ENCODE results near the gene MTHFD2. TPM values are rescaled to one million over a fixed set of nuclear protein-coding genes. Genes with fewer than 3 reads are reported as not detected.
"Not testable (repeated sequence)": the region's sequence is repeated elsewhere in the genome, so short reads cannot be mapped to it uniquely, and the experiment has no call there.

The MTHFD2 gene
- total RNA-seq, 2 experiments from 2014 or later: 129 to 130 TPM

- ChIA-PET POLR2A (no interaction called here), CTCF (no interaction called here)
Observed at GRCh38 chr2:74221604-74222299, 23.3 kb downstream of the MTHFD2 start.

GRCh38 chr2:74222300-74222650, 23.9 kb downstream of the MTHFD2 start:
- DNase-seq: no peak
- ChIA-PET POLR2A (no interaction called here), CTCF (no interaction called here)
- H3K36me3 Mint-ChIP-seq (ENCODE audit: low read depth): peaks cover 12% of the 10 kb centered on the region
- no peak overlapping the region for H3K4me3 Mint-ChIP-seq
- peaks cover 3% of the 10 kb centered on the region for H3K4me1 Mint-ChIP-seq
- no peaks in the 10 kb centered on the region for H3K27me3 Mint-ChIP-seq
- H3K9me3 Mint-ChIP-seq: no peaks in the 10 kb centered on the region
- no peak overlapping the region for H3K27ac Mint-ChIP-seq

More at GRCh38 chr2:74221604-74222299, 23.3 kb downstream of the MTHFD2 start:
- DNase-seq: no peak
- H3K36me3 Mint-ChIP-seq (ENCODE audit: low read depth): peaks cover 16% of the 10 kb centered on the region
- H3K27me3 Mint-ChIP-seq: no peaks in the 10 kb centered on the region
- peaks cover 3% of the 10 kb centered on the region for H3K4me1 Mint-ChIP-seq
- H3K27ac Mint-ChIP-seq: no peak overlapping the region
- H3K4me3 Mint-ChIP-seq: no peak overlapping the region
- H3K9me3 Mint-ChIP-seq: no peaks in the 10 kb centered on the region

GRCh38 chr2:74223941-74224770, 25.7 kb downstream of the MTHFD2 start:
- POLR2A ChIA-PET: no interaction called here

GRCh38 chr2:74225698-74226459, 27.5 kb downstream of the MTHFD2 start:
- H3K4me1 Mint-ChIP-seq: peaks cover 3% of the 10 kb centered on the region
- CTCF ChIA-PET: interaction anchor here (0.6 kb wide), 1 partner anchor 84 kb away, joined by 3 read pairs; no protein-coding TSS in a partner anchor
- H3K9me3 Mint-ChIP-seq: no peaks in the 10 kb centered on the region

More at GRCh38 chr2:74223941-74224770, 25.7 kb downstream of the MTHFD2 start:
- Mint-ChIP-seq H3K36me3 (ENCODE audit: low read depth) (peaks cover 9% of the 10 kb centered on the region), H3K27ac (no peak overlapping the region), H3K27me3 (no peaks in the 10 kb centered on the region), H3K9me3 (no peaks in the 10 kb centered on the region), H3K4me1 (peaks cover 3% of the 10 kb centered on the region), H3K4me3 (no peak overlapping the region)
- DNase-seq: no peak
- CTCF ChIA-PET: interaction anchor here (1.1 kb wide), 1 partner anchor 13 kb away, joined by 4 read pairs; no protein-coding TSS in a partner anchor

GRCh38 chr2:74226648-74227213, 28.3 kb downstream of the MTHFD2 start:
- Mint-ChIP-seq H3K27me3 (no peaks in the 10 kb centered on the region), H3K36me3 (ENCODE audit: low read depth) (no peaks in the 10 kb centered on the region), H3K9me3 (no peaks in the 10 kb centered on the region), H3K27ac (no peak overlapping the region), H3K4me1 (peaks cover 3% of the 10 kb centered on the region), H3K4me3 (no peak overlapping the region)
- CTCF ChIA-PET: interaction anchor here (1.2 to 1.7 kb wide), 2 partner anchors 13 to 15 kb away, joined by 3 to 6 read pairs; no protein-coding TSS in a partner anchor
- POLR2A ChIA-PET: no interaction called here
- no peak for DNase-seq

More at GRCh38 chr2:74225698-74226459, 27.5 kb downstream of the MTHFD2 start:
- peaks cover 6% of the 10 kb centered on the region for H3K36me3 Mint-ChIP-seq (ENCODE audit: low read depth)
- no peaks in the 10 kb centered on the region for H3K27me3 Mint-ChIP-seq
- no peak overlapping the region for H3K27ac Mint-ChIP-seq
- no peak for DNase-seq
- POLR2A ChIA-PET: no interaction called here
- H3K4me3 Mint-ChIP-seq: no peak overlapping the region

- Mint-ChIP-seq H3K36me3 (ENCODE audit: low read depth) (no peaks in the 10 kb centered on the region), H3K27me3 (no peaks in the 10 kb centered on the region), H3K4me3 (no peak overlapping the region), H3K9me3 (no peaks in the 10 kb centered on the region), H3K4me1 (peaks cover 3% of the 10 kb centered on the region), H3K27ac (no peak overlapping the region)
- no peak for DNase-seq
- CTCF ChIA-PET: interaction anchor here (1.2 to 1.7 kb wide), 4 partner anchors 12 to 22 kb away, joined by 3 to 6 read pairs (median 3); no protein-coding TSS in a partner anchor
- POLR2A ChIA-PET: no interaction called here
Observed at GRCh38 chr2:74227646-74228045, 29.2 kb downstream of the MTHFD2 start.

GRCh38 chr2:74228772-74229171, 30.4 kb downstream of the MTHFD2 start:
- ChIA-PET CTCF (interaction anchor here (0.5 to 1.3 kb wide), 3 partner anchors 13 to 205 kb away, joined by 3 read pairs; no protein-coding TSS in a partner anchor), POLR2A (no interaction called here)
- peaks cover under 1% of the 10 kb centered on the region for H3K4me1 Mint-ChIP-seq
- H3K27ac Mint-ChIP-seq: no peak overlapping the region
- no peak overlapping the region for H3K4me3 Mint-ChIP-seq
- no peaks in the 10 kb centered on the region for H3K27me3 Mint-ChIP-seq
- no peaks in the 10 kb centered on the region for H3K36me3 Mint-ChIP-seq (ENCODE audit: low read depth)
- DNase-seq: no peak
- H3K9me3 Mint-ChIP-seq: no peaks in the 10 kb centered on the region

GRCh38 chr2:74229865-74230264, 31.4 kb downstream of the MTHFD2 start:
- H3K36me3 Mint-ChIP-seq (ENCODE audit: low read depth); H3K4me1 Mint-ChIP-seq; CTCF ChIA-PET; H3K27me3 Mint-ChIP-seq; H3K4me3 Mint-ChIP-seq; DNase-seq; H3K27ac Mint-ChIP-seq; H3K9me3 Mint-ChIP-seq; POLR2A ChIA-PET: not testable (repeated sequence)

- H3K4me3 Mint-ChIP-seq: no peak overlapping the region
- no peak for DNase-seq
- H3K9me3 Mint-ChIP-seq: no peaks in the 10 kb centered on the region
- no peaks in the 10 kb centered on the region for H3K4me1 Mint-ChIP-seq
- H3K36me3 Mint-ChIP-seq (ENCODE audit: low read depth): no peaks in the 10 kb centered on the region
- H3K27ac Mint-ChIP-seq: no peak overlapping the region
- no peaks in the 10 kb centered on the region for H3K27me3 Mint-ChIP-seq
- POLR2A ChIA-PET: no interaction called here
- CTCF ChIA-PET: no interaction called here
Observed at GRCh38 chr2:74232426-74232825, 34.0 kb downstream of the MTHFD2 start.

GRCh38 chr2:74233648-74234047, 35.2 kb downstream of the MTHFD2 start:
- no peak overlapping the region for H3K4me3 Mint-ChIP-seq
- H3K4me1 Mint-ChIP-seq: no peaks in the 10 kb centered on the region
- H3K27me3 Mint-ChIP-seq: no peaks in the 10 kb centered on the region
- no peaks in the 10 kb centered on the region for H3K36me3 Mint-ChIP-seq (ENCODE audit: low read depth)
- no peaks in the 10 kb centered on the region for H3K9me3 Mint-ChIP-seq
- H3K27ac Mint-ChIP-seq: no peak overlapping the region
- no peak for DNase-seq
- ChIA-PET CTCF (no interaction called here), POLR2A (no interaction called here)

GRCh38 chr2:74235041-74235440, 36.6 kb downstream of the MTHFD2 start:
- Mint-ChIP-seq H3K27ac (no peak overlapping the region), H3K9me3 (no peaks in the 10 kb centered on the region), H3K27me3 (no peaks in the 10 kb centered on the region), H3K4me1 (no peaks in the 10 kb centered on the region), H3K4me3 (no peak overlapping the region), H3K36me3 (ENCODE audit: low read depth) (no peaks in the 10 kb centered on the region)
- ChIA-PET POLR2A (no interaction called here), CTCF (interaction anchor here (1.1 kb wide), 2 partner anchors 84 to 408 kb away, joined by 3 read pairs; no protein-coding TSS in a partner anchor)
- no peak for DNase-seq

- Mint-ChIP-seq H3K27me3 (no peaks in the 10 kb centered on the region), H3K27ac (no peak overlapping the region), H3K9me3 (no peaks in the 10 kb centered on the region), H3K4me3 (no peak overlapping the region), H3K4me1 (no peaks in the 10 kb centered on the region), H3K36me3 (ENCODE audit: low read depth) (no peaks in the 10 kb centered on the region)
- DNase-seq: no peak
- POLR2A ChIA-PET: no interaction called here
- CTCF ChIA-PET: interaction anchor here (1.0 to 2.1 kb wide), 2 partner anchors 11 to 12 kb away, joined by 3 to 10 read pairs; no protein-coding TSS in a partner anchor
Observed at GRCh38 chr2:74238879-74239278, 40.5 kb downstream of the MTHFD2 start.

All from activated CD4-positive, alpha-beta T cell treated with anti-CD3 and anti-CD28 coated beads, Interleukin-2, amount 10 ng/mL, durations not matched to agents 7 days and 5 days (primary cell).